CD4-positive, CD25-positive, alpha-beta regulatory T cell (primary cell): ENCODE results near the gene CAMP. TPM values are rescaled to one million over a fixed set of nuclear protein-coding genes. Genes with fewer than 3 reads are reported as not detected.

Source experiments
- ATAC-seq, 2 donors: fragments of 150-1000 bp; cut with Tn5 transposase; one replicate each; pipeline ENCODE4 v1.10.0; 2021; ENCODE audit warnings: low read depth in 2 of 2, moderate number of reproducible peaks in 2 of 2, moderate library complexity in 1 of 2
- DNase-seq, 3 donors: peaks; one replicate each; pipeline versions ENCODE4 v3.0.0 to v3.0.0-alpha.2; 2012 to 2022; ENCODE audit warnings: mixed read lengths in 1 of 3
- H3K27ac ChIP-seq: one replicate; pipeline ENCODE4 v1.7.0; 2013; ENCODE audit warnings: mild to moderate bottlenecking, low read length; ENCODE audit not compliant: insufficient read depth, poor library complexity, severe bottlenecking
- H3K27me3 ChIP-seq: one replicate; pipeline ENCODE4 v1.7.0; 2013; ENCODE audit warnings: low read length; ENCODE audit not compliant: control insufficient read depth, insufficient read depth
- H3K36me3 ChIP-seq: one replicate; pipeline ENCODE4 v1.7.0; 2013; ENCODE audit warnings: mild to moderate bottlenecking, low read length, moderate library complexity; ENCODE audit not compliant: control insufficient read depth, insufficient read depth
- H3K4me1 ChIP-seq: 2 replicates; pipeline ENCODE4 v1.7.0; 2013; ENCODE audit warnings: mild to moderate bottlenecking, low read length; ENCODE audit not compliant: insufficient read depth, control insufficient read depth, poor library complexity, severe bottlenecking
- H3K4me3 ChIP-seq: one replicate; pipeline ENCODE4 v1.7.0; 2013; ENCODE audit warnings: low read depth, mild to moderate bottlenecking, low read length, moderate library complexity
- H3K9me3 ChIP-seq, 2 experiments: 1 replicate in 1 of 2; 2 replicates in 1 of 2; pipeline ENCODE4 v1.7.0; 2013; ENCODE audit warnings: low read length in 2 of 2, mild to moderate bottlenecking in 1 of 2, moderate library complexity in 1 of 2; ENCODE audit not compliant: control insufficient read depth in 2 of 2
- H3K27ac Mint-ChIP-seq, 3 donors: one replicate each; pipeline ENCODE4 v1.8.0; 2020 to 2022; ENCODE audit warnings: mild to moderate bottlenecking in 3 of 3, mixed read lengths in 3 of 3, moderate library complexity in 2 of 3
- H3K27me3 Mint-ChIP-seq: one replicate; pipeline ENCODE4 v1.8.0; 2022; ENCODE audit warnings: mild to moderate bottlenecking, mixed read lengths
- H3K36me3 Mint-ChIP-seq: one replicate; pipeline ENCODE4 v1.8.0; 2020; ENCODE audit warnings: mixed read lengths
- H3K4me1 Mint-ChIP-seq, 4 donors: one replicate each; pipeline ENCODE4 v1.8.0; 2020 to 2022; ENCODE audit warnings: mixed read lengths in 4 of 4, mild to moderate bottlenecking in 1 of 4
- H3K4me3 Mint-ChIP-seq, 4 donors: one replicate each; pipeline ENCODE4 v1.8.0; 2020 to 2022; ENCODE audit warnings: mild to moderate bottlenecking in 4 of 4, mixed read lengths in 4 of 4, moderate library complexity in 3 of 4
- H3K9me3 Mint-ChIP-seq, 7 donors: one replicate each; pipeline ENCODE4 v1.8.0; 2020 to 2022; ENCODE audit warnings: mixed read lengths in 7 of 7, mild to moderate bottlenecking in 3 of 7, moderate library complexity in 2 of 7
- polyA plus RNA-seq, 4 donors: library from polyadenylated mRNA; unstranded; fragments of 300-500 nt; fragmentation: Illumina TruSeq; gene quantifications; one replicate each; pipeline ENCODE4 v1.2.3, GENCODE V29; 2021
- total RNA-seq: library from RNA; stranded (reverse); gene quantifications from one replicate; pipeline ENCODE4 v1.2.3, GENCODE V29; 2022

CAMP gene
- total and polyA plus RNA-seq, 5 donors from 2014 or later, result not detected

GRCh38 chr3:48274452-48274851 lies 51.2 kb downstream of the CAMP start:
- Mint-ChIP-seq H3K36me3 (no peaks in the 10 kb centered on the region), H3K4me3 (no peak overlapping the region), H3K9me3 (no peaks in the 10 kb centered on the region), H3K27me3 (no peaks in the 10 kb centered on the region), H3K27ac (no peak overlapping the region), H3K4me1 (peaks cover 0 to 20% (median 5%) of the 10 kb centered on the region in 4 donors)
- DNase-seq (no peak), ATAC-seq (no peak)
- Histone ChIP-seq H3K27ac (no peak overlapping the region), H3K4me1 (peaks cover 5% of the 10 kb centered on the region), H3K9me3 (no peaks in the 10 kb centered on the region), H3K4me3 (no peak overlapping the region), H3K27me3 (no peaks in the 10 kb centered on the region), H3K36me3 (no peaks in the 10 kb centered on the region)

Other genes starting within 250 kb of the CAMP start
- 123 TPM for gene MAP4, start 207.1 kb upstream of the CAMP start, total RNA-seq
- gene MAP4, start 207.1 kb upstream of the CAMP start, polyA plus RNA-seq, result 10 to 100 TPM; 17.0 to 24.8 (median 22.1) TPM
- gene CDC25A, start 35.1 kb upstream of the CAMP start, total RNA-seq, result 0.72 TPM
- under 1 TPM in 3 of 4 donors, not detected in 1; 0.06 to 0.78 (median 0.13) TPM for gene CDC25A, start 35.1 kb upstream of the CAMP start, polyA plus RNA-seq
- 33.4 TPM for gene ZNF589, start 17.6 kb downstream of the CAMP start, total RNA-seq
- gene ZNF589, start 17.6 kb downstream of the CAMP start, polyA plus RNA-seq, result 1 to 10 TPM; 2.9 to 6.4 (median 4.8) TPM
- gene NME6, start 77.9 kb downstream of the CAMP start, total RNA-seq, result 12.6 TPM
- gene NME6, start 77.9 kb downstream of the CAMP start, polyA plus RNA-seq, result 10 to 100 TPM; 63.8 to 68.6 (median 65.0) TPM
- gene SPINK8, start 110.2 kb downstream of the CAMP start, total RNA-seq, result not detected
- gene SPINK8, start 110.2 kb downstream of the CAMP start, polyA plus RNA-seq, result not detected
- not detected for gene FBXW12, start 148.7 kb downstream of the CAMP start, total RNA-seq
- not detected for gene FBXW12, start 148.7 kb downstream of the CAMP start, polyA plus RNA-seq
- 5.2 TPM for gene PLXNB1, start 206.6 kb downstream of the CAMP start, total RNA-seq
- gene PLXNB1, start 206.6 kb downstream of the CAMP start, polyA plus RNA-seq, result under 1 TPM in 1 of 4 donors, not detected in 3; 0.07 TPM
- 4.6 TPM for gene CCDC51, start 216.6 kb downstream of the CAMP start, total RNA-seq
- gene CCDC51, start 216.6 kb downstream of the CAMP start, polyA plus RNA-seq, result 10 to 100 TPM in 1 of 4 donors, 1 to 10 TPM in 3; 7.1 to 13.7 (median 9.1) TPM
- 248 TPM for gene TMA7, start 216.8 kb downstream of the CAMP start, total RNA-seq
- 100 to 1,000 TPM; 664 to 743 (median 695) TPM for gene TMA7, start 216.8 kb downstream of the CAMP start, polyA plus RNA-seq
- 11.5 TPM for gene ATRIP, start 223.2 kb downstream of the CAMP start, total RNA-seq
- 10 to 100 TPM in 3 of 4 donors, 1 to 10 TPM in 1; 9.6 to 14.7 (median 13.3) TPM for gene ATRIP, start 223.2 kb downstream of the CAMP start, polyA plus RNA-seq